Measurements from ENCODE around the gene MKRN1.
"Not testable (repeated sequence)": the region's sequence is repeated elsewhere in the genome, so short reads cannot be mapped to it uniquely, and the experiment has no call there.

The MKRN1 gene

GRCh38 chr7:140484951-140485499, 5.7 kb upstream of the MKRN1 start:
- no peak for DNase-seq (ENCODE audit: low read depth in 2 of 2)

- no peak for DNase-seq (ENCODE audit: low read depth in 2 of 2)
Measured at GRCh38 chr7:140484479-140484878, 5.2 kb upstream of the MKRN1 start.

DNA sequence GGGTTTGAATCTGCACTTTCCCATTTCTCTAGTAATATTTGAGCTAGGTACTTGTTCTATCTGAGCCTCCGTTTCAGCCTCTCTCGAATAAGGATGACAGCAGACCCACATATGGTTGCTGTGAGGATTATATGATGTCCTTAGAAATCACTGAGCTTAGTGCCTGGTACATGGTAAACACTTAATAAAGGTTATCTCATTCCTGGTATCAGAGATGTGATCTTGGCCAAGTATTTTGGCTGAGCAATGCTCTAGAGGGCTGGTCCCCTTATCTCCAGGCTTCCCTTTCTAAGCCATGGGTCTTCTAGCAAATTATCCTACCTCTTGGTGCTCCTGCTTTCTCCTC, 407 bp upstream of the MKRN1 start:
- no peak for DNase-seq (ENCODE audit: low read depth in 2 of 2)

DNA sequence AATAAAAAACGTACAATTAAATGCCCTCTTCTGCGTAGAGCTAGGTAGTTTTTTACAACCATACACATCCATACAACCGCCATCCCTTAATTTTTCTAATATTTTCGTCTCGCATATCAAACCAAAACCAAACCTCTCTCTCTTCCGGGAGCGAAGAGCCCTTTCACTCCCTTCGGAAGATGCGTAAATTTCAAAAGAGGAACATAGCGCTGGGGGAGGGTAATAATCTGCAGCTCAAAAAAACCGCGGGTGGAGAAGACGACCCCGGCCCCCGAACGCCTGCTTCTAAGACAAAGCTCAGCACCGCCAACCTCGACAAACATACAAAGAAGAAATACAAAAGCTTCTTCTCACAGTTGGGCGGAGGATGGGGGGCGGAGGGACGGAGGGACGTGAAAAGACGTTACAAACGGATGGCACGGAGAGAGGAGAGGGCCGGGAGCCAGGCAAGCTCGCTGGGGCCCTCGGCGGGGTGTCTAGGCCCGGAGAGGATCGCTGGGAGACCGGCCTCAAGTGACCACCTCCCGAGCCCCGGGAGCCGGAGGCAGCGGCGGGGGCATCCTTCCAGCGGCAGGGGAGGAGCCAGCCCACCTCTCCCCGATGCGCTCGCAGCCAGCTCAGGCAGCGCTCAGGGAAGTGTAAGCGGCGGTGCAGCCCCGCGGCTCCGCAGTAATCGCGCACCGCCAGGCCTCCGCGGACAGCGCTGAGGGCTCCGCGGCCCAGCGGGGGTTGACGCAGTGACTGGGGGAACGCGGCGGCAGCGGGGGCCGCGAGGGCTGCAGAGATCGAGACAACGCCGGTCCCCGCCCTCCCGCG, 851 bp downstream of the MKRN1 start:
- peak; percentile 10 to 16 for DNase-seq (ENCODE audit: low read depth in 2 of 2)

DNA sequence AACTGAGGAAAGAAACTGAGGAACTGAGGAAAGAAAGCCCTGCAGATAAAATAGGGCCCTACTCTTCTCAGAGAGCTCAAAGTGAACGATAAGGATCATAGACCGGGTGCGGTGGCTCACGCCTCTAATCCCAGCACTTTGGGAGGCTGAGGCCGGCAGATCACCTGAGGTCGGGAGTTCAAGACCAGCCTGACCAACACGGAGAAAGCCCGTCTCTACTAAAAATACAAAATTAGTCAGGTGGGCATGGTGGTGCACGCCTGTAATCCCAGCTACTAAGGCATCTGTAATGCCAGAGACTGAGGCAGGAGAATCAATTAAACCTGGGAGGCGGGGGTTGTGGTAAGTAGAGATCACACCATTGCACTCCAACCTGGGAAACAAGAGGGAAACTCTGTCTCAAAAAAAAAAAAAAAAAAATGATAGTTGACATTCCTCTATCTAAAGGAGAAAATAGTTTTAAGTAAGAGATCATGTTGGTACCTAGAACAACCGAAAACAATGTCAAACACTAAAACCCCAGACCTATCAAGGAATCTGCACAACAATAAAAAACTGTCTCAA, 2.5 kb downstream of the MKRN1 start:
- no peak for DNase-seq (ENCODE audit: low read depth in 2 of 2)

DNA sequence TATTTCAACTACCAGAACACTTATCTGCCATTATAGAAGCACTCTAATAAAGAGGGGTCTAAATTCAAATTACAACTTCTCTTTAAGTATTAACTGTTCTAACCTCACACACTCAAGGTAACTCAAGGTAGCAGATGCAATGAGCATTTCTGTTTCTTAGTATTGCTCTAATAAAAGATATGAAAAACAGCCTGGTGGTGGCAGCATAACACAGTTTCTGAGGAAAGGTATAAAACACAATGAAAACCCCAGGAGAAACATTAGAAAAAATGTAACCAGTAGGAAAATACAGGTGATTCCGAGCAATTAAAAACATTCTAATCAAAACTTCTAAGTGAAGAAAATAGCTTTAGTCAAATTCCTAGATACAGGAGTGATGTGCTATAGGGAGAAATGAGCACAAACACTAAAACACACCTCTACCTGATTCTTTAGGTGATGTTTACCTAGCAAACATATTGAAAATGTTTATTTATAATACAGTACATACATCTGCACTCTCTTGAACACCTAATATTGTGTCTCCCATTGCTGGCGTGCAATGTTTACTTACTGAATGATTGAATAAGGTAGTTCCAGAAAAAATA, 3.5 kb downstream of the MKRN1 start:
- peak in 1 of 2 donors; percentile 22 for DNase-seq (ENCODE audit: low read depth in 2 of 2)

- no peak for DNase-seq (ENCODE audit: low read depth in 2 of 2)
Measured at GRCh38 chr7:140463111-140463510, 16.2 kb downstream of the MKRN1 start.

DNA sequence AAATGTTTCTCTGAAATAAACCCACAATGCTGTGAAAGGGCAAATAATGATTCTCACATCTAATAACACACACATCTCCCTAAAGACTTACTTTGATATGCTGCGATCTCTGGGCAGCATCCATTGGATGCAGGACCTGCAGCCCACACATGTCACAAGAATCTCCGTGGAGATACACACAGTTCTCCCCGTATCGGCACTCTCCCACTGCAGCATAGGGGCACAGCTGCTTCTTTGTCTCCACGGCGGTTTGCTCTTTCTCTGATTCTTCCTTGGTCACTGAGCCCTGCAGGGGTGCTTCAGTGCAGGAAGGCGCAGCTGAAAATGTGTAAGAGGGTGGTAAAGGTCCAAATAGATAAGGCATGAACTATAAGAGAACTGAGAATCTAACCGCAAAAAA, 20.4 kb downstream of the MKRN1 start:
- DNase-seq (ENCODE audit: low read depth in 2 of 2) = no peak

- no peak for DNase-seq (ENCODE audit: low read depth in 2 of 2)
Measured at GRCh38 chr7:140458201-140458600, 21.1 kb downstream of the MKRN1 start.

GRCh38 chr7:140456551-140457051, 22.7 kb downstream of the MKRN1 start:
- DNase-seq (ENCODE audit: low read depth in 2 of 2) = no peak

GRCh38 chr7:140455743-140456142, 23.6 kb downstream of the MKRN1 start:
- no peak for DNase-seq (ENCODE audit: low read depth in 2 of 2)

DNA sequence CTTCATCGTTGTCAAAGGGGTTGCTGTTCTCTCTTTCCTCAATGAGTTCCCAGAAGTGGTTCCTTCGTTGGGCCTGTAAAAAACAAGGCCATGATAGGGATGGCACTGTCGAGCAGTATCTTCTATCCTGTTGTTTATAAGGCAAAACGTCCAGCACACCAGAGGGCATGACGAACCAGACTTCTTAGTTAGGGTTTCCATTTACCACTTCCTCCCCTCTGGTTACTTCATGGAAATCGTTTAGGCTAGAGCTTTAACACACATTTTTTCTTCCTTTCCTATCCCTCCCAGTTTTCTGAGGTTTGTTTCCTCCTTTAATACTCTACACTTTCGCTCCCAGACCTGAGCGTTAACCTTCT, 24.7 kb downstream of the MKRN1 start:
- DNase-seq (ENCODE audit: low read depth in 2 of 2) = no peak

DNA sequence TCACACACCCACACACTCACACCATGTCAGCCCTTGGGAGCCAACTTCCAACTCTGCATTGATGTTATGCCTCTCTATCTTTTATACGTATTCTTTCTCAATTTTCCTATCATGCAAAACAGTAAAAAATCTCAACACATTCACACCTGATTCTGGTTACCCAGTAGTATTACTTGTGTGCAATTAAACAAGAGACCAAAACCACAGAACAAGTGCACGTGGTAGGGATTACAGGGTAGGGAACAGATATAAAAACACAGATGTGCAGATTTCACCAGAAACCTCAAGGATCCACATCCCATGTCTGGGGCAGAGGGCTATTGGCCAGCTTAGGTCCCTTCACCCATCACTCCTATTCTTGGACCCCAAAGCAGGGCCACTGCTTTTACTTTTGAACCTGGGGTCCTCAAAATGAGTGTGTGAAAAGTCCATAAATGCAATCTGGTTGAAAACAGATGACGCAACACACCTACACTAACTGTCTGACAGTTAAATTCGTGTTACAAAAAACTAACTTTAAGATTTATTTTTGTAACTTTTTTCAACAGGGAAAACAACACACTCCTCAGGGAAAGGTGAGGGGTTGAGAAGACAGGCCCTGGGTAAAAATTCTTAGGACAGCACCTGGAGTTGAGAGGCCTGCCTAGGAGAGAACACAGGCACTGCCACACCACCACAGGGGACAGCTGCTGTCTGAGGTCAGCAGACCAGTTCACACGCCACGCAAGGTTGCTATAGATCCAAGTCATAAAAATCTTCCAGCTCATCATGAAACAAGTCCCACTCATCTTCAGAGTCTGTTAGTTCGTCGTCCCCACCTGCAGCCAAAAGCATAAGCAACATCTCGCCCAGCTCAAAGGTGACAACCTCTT, 25.3 kb downstream of the MKRN1 start:
- DNase-seq (ENCODE audit: low read depth in 2 of 2) = not testable (repeated sequence)

DNA sequence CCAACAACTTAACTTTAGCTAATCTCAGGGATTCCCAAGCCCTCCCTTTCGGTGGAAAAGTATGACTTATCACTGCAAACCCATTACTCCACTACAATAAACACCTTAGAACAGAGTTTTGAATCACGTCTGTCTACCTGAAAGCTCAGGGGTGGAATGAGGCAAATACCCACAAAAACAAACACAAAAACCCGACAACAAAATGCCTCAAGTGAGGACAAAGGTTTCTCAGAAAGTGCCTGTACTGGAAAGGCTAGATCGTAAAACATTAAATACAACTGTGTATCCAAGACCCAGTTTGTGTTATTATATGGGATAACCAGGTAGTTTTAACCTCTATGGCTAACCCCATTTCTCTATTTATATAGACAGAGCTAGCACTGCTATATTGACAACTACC, 26.0 kb downstream of the MKRN1 start:
- no peak for DNase-seq (ENCODE audit: low read depth in 2 of 2)

GRCh38 chr7:140451716-140452115, 27.6 kb downstream of the MKRN1 start:
- no peak for DNase-seq (ENCODE audit: low read depth in 2 of 2)

DNA sequence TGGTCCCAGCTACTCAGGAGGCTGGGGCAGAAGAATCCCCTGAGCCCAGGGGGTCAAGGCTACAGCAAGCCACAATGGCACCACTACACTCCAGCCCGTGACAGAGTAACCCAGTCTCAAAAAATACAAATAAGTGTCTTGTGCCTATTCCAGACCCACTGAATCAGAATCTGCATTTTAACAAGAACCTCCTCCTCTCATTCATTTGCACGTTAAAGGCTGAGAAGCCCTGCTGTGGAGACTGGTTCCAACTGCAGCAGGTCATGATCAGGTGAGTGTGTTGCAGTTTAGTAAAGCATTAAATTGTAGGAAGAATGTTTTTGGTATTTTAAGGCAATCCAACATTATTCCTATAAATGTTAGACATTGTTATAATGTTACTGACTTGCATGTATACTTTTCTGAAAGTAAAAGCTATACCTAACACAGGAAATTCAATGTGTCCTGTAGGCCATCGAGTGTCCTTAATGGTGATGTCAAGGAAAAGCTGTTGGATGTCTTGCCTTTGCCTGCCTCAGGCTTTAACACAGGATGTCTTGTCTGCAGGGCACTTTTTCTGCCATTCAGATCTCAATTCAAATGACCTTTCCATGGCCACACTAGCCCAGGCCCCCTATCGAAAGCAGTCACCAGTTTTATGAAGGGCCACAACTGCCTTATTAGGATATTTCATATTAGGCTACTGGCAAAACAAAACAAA, 30.4 kb downstream of the MKRN1 start:
- no peak for DNase-seq (ENCODE audit: low read depth in 2 of 2)

GRCh38 chr7:140447841-140448240, 31.5 kb downstream of the MKRN1 start:
- no peak for DNase-seq (ENCODE audit: low read depth in 2 of 2)

DNA sequence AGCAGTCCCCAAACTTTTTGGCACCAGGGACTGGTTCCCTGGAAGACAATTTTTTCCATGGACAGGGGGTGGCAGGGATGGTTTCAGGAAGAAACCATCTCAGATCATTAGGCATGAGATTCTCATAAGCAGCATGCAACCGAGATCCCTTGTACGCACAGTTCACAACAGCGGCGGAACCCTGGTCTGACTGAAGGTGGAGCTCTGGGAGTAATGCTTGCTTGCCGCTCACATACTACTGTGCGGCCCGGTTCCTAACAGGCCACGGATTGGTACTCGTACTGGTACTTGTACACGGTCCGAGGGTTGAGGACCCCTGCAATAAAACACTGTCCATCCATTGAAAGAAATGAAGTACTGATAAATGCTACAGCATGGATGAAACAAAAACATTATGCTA, 32.8 kb downstream of the MKRN1 start:
- DNase-seq (ENCODE audit: low read depth in 2 of 2) = no peak

DNA sequence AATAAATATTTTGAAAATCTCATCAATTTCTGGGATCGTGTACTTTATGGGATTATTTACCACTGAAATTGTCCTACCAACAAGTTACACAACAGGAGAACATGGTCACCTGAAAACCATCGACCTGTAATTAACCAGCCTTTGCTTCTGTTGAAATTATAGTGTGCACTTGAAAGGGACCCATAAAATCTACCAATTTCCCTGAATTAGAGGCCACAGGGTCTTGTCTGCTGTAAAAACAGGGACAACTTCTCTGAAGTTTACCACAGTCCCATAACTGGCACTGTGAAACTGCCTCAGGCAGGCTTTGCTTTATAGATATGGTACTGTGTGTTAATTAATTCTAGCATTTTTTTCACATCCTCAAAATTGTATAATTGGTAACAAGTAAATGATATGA, 37.8 kb downstream of the MKRN1 start:
- DNase-seq (ENCODE audit: low read depth in 2 of 2) = no peak

- no peak for DNase-seq (ENCODE audit: low read depth in 2 of 2)
Measured at GRCh38 chr7:140440593-140440992, 38.7 kb downstream of the MKRN1 start.

DNA sequence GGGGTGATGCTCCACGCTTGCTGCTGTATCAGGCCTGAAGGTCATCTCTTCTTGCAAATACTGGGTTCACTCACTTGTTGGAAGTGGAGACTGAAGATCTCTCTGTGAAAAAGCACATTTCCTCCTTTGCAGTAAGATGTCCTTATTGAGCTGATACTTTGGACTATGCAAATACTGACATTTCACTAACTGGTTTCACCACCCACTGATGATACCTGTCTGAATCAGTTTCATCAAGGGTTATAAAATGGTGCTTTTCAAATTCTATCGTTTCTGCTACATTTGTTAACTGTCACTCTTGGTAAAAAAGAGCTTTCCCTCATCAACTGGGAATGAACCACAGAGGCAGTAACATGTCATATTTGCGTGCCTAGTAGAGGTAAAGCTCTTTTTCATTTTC, 39.9 kb downstream of the MKRN1 start:
- DNase-seq (ENCODE audit: low read depth in 2 of 2) = no peak
